Measurements from ENCODE around the gene MOB3A. TPM values are rescaled to one million over a fixed set of nuclear protein-coding genes. Genes with fewer than 3 reads are reported as not detected.

MOB3A gene
- total RNA-seq, 8 experiments from 2014 or later: 7.2 to 16.3 (median 10.0) TPM

DNA sequence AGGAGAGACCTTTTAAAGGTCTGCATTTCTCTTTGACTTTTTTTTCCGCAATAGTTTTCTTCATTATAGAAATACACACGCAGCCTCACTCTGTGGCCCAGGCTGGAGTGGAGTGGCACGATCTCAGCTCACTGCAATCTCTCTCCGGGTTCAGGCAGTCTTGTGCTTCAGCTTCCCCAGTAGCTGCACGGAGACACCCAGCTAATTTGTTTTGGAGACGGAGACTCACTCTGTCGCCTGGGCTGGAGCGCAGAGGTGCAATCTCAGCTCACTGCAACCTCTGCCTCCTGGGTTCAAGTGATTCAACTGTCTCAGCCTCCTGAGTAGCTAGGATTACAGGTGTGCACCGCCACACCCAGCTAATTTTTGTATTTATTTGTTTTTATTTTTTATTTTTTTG lies 33.4 kb downstream of the MOB3A start:
- H3K4me1 ChIP-seq (replicated peaks in 1 of 2): peaks cover 41 to 50% of the 10 kb centered on the region in 2 donors
- ATAC-seq (replicated peaks in 6 of 8): no peak
- H3K4me3 ChIP-seq: no peak overlapping the region
- 76 to 100% (median 100%) methylated on average over 1 to 5 of the region's 9 CpGs; no CpG with 5 or more reads in 4 of the 10 experiments for WGBS, 10 experiments
- in situ Hi-C loops (cut with MboI; ENCODE audit: low pct_unique_long_range_greater_than_20kb in 2 of 9, low sequenced_read_pairs in 9 of 9, unreplicated experiment in 9 of 9): no loop called here
- no peak overlapping the region for H3K27ac ChIP-seq

DNA sequence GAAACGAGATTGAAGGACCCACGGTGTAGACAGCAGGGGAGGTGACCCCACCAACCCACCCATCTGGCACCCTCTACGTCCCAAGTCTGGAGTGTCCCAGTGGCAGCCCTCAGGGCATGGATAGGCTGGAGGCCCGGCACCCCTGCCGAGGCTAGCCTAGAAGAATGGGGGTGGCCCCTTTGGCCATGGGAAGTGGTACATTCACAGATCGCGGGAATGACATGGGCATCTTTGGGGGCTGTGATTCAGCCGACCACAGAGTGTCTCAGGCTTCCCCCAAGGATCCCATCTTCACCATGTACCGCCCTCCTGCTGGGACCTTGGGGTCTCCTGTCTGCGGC lies 33.8 kb downstream of the MOB3A start:
- H3K4me3 ChIP-seq: peak overlapping the region in 4 of 5 donors; percentile 47 to 75 (median 54)
- H3K27ac ChIP-seq: peak overlapping the region; percentile 91 to 99
- no peak for ATAC-seq (replicated peaks in 6 of 8)
- H3K4me1 ChIP-seq (replicated peaks in 1 of 2): peaks cover 41 to 50% of the 10 kb centered on the region in 2 donors
- 40 to 80% (median 65%) methylated on average over 2 to 3 of the region's 10 CpGs; no CpG with 5 or more reads in 7 of the 10 experiments for WGBS, 10 experiments
- in situ Hi-C loops (cut with MboI; ENCODE audit: low pct_unique_long_range_greater_than_20kb in 2 of 9, low sequenced_read_pairs in 9 of 9, unreplicated experiment in 9 of 9): no loop called here

DNA sequence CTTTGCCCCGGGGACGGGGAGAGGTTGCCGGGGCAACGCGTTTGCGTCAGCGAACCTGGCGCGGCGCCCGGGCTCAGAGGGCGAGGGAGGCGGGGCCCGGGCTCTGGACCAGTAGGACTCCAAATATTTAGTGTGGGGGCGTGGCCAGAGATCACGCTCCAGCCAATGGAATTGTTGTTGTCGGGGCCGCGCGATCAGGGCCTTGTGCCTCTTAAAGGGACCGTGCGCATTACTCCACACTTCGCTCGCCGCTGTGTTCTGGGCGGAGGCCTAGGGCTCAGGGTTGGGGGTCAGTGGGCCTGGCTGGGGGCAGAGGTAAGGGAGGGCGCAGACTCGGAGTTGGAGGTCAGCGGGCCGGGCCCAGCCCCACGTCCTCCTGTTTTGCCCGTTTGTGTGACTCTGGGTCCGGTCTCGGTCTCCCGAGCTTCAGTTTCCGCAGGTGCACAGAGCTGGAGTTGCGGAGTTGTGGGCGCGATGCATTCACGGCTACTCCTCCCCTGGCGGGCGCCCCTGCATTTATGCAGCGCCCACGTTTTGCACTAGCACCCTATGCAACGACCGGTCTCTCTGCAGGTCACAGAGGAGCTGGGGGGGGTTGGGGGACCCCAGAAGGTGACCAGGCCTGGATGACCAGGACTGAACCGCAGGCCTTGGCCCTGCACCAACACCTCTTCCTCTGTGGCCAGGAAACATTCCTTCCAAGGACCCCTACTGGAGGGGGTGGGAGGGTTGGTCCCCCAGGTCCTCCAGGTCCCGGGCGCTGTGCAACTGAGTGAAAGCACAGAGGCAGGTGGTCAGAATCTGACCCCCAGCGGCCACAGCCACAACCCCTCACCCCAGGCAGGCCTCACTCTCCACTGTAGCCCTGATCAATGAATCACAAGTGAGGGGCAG lies 34.4 kb downstream of the MOB3A start:
- peak; percentile 68 to 89 (median 76) for ATAC-seq (replicated peaks in 6 of 8)
- Histone ChIP-seq H3K4me1 (replicated peaks in 1 of 2) (peaks cover 44 to 50% of the 10 kb centered on the region in 2 donors), H3K27ac (peak overlapping the region; percentile 97 to 99), H3K4me3 (peak overlapping the region; percentile 47 to 75 (median 52))
- in situ Hi-C loops (cut with MboI; ENCODE audit: low pct_unique_long_range_greater_than_20kb in 2 of 9, low sequenced_read_pairs in 9 of 9, unreplicated experiment in 9 of 9): no loop called here
- WGBS, 10 experiments: 0 to 87% (median 2%) methylated on average over 1 to 10 of the region's 50 CpGs; no CpG with 5 or more reads in 6 of the 10 experiments

DNA sequence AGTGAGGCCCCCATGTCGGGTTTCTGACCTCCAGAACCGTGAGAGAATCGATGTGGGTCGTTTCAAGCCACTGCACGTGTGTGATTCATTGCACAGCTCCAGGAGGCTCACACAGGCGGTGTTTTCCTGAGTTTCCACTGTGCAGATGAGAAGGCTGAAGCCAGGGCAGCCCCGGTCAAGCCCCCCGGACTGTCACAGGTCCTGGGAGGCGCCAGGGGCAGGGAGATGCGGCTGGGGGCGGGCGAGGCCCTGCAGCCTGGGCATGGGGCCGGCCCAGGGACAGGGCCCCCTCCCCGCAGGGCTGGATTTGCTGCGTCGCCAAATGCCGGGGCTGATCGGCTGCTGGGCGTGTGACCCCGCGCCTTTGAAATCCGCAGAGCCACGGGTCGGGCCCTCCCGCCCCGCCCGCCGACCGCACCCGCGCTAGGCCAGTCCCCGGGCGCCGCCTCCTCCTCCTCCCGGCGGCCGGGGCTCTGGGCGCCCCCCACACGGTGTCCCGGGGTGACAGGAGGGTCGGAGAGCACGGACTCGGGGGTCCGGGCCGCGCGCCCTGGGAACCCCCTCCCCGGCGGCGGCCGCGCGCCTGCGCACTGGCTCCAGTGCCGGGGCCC lies 35.1 kb downstream of the MOB3A start:
- 0% methylated on average over 1 of the region's 55 CpGs; no CpG with 5 or more reads in 8 of the 10 experiments for WGBS, 10 experiments
- ATAC-seq (replicated peaks in 6 of 8): peak; percentile 56 to 67 (median 61)
- in situ Hi-C loops (cut with MboI; ENCODE audit: low pct_unique_long_range_greater_than_20kb in 2 of 9, low sequenced_read_pairs in 9 of 9, unreplicated experiment in 9 of 9): no loop called here
- H3K4me1 ChIP-seq (replicated peaks in 1 of 2): peaks cover 48 to 54% of the 10 kb centered on the region in 2 donors
- peak overlapping the region; percentile 97 to 99 for H3K27ac ChIP-seq
- H3K4me3 ChIP-seq: peak overlapping the region; percentile 47 to 75 (median 52)

DNA sequence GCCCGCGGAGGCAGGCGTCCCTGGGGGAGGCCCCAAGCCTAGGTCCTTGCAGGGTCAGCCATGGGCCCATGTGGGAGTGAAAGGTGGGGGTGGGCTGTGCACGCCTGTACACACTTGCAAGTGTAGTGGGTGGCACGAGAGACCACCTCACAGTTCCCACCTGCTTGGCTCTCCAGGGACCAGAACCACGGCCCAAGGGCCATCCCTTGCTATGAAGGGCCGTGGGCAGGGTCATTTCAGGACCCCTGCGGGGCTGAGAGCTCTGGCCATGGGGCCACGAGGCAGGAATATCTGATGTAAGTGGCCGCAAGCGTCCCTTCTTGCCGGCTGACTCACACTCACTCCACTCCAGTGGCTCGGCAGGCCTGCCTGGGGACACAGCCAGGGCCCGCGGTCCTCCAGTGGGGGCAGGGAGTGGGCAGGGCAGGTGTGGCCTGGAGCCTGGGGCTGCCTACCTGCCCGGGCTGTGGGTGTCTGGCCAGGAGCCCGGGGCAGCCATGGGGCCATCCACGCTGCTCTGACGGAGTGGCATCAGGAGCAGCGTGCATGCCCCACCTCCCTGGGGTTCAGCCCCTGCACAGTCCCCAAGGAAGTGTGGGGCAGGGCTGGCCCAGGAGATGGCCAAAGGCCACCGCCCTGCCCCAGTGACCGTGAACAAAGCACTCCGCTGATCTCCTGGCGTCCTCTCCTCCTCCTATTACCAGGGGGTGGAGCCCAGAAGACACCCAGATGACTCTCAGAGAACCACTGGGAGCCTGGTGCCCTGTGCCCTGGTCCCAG lies 36.5 kb downstream of the MOB3A start:
- Histone ChIP-seq H3K27ac (peak overlapping the region; percentile 97 to 99), H3K4me3 (peak overlapping the region in 1 of 5 donors; percentile 57)
- ATAC-seq (replicated peaks in 6 of 8): peak; percentile 9 to 56 (median 20)

DNA sequence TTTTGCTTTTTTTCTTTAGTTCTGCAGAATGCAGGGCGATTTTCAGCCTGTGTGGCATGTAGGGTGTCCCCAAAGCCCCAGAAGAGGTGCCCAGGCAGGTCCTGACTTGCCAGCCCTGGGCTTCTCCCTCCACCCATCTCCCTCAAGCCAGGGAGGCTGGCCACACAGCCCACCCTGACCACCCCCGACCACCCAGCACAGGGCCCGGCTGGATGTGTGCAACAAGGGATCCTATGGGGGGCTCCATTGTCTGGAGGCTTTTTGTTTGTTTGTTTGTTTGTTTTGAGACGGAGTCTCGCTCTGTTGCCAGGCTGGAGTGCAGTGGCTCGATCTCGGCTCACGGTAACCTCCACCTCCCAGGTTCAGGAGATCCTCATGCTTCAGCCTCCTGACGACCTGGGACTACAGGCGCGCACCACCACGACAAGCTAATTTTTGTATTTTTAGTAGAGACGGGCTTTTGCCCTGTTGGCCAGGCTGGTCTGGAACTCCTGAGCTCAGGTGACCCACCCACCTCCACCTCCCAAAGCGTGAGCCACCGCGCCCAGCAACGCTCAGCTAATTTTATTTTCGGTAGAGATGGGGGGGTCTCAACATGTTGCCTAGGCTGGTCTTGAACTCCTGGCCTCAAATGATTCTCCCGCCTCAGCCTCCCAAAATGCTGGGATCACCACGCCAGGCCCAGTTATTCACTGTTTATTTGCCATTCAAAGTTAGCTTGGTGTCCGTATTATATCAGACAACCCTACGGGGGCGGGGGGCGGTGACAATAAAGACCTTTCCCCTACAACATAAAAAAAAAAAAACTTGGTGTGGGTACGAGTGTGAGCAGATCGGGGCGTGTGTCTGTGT lies 37.3 kb downstream of the MOB3A start:
- peaks cover 44 to 46% of the 10 kb centered on the region in 2 donors for H3K4me1 ChIP-seq (replicated peaks in 1 of 2)
- 73 to 100% (median 92%) methylated on average over 1 to 13 of the region's 27 CpGs; no CpG with 5 or more reads in 2 of the 10 experiments for WGBS, 10 experiments
- peak overlapping the region; percentile 97 to 99 for H3K27ac ChIP-seq
- in situ Hi-C loops (cut with MboI; ENCODE audit: low pct_unique_long_range_greater_than_20kb in 2 of 9, low sequenced_read_pairs in 9 of 9, unreplicated experiment in 9 of 9): no loop called here
- no peak for ATAC-seq (replicated peaks in 6 of 8)
- no peak overlapping the region for H3K4me3 ChIP-seq

More for the DNA sequence above, 36.5 kb downstream of the MOB3A start:
- in situ Hi-C loops (cut with MboI; ENCODE audit: low pct_unique_long_range_greater_than_20kb in 2 of 9, low sequenced_read_pairs in 9 of 9, unreplicated experiment in 9 of 9): no loop called here
- H3K4me1 ChIP-seq (replicated peaks in 1 of 2): peaks cover 49 to 54% of the 10 kb centered on the region in 2 donors
- WGBS, 10 experiments: 10 to 100% (median 60%) methylated on average over 1 to 4 of the region's 24 CpGs; no CpG with 5 or more reads in 4 of the 10 experiments

DNA sequence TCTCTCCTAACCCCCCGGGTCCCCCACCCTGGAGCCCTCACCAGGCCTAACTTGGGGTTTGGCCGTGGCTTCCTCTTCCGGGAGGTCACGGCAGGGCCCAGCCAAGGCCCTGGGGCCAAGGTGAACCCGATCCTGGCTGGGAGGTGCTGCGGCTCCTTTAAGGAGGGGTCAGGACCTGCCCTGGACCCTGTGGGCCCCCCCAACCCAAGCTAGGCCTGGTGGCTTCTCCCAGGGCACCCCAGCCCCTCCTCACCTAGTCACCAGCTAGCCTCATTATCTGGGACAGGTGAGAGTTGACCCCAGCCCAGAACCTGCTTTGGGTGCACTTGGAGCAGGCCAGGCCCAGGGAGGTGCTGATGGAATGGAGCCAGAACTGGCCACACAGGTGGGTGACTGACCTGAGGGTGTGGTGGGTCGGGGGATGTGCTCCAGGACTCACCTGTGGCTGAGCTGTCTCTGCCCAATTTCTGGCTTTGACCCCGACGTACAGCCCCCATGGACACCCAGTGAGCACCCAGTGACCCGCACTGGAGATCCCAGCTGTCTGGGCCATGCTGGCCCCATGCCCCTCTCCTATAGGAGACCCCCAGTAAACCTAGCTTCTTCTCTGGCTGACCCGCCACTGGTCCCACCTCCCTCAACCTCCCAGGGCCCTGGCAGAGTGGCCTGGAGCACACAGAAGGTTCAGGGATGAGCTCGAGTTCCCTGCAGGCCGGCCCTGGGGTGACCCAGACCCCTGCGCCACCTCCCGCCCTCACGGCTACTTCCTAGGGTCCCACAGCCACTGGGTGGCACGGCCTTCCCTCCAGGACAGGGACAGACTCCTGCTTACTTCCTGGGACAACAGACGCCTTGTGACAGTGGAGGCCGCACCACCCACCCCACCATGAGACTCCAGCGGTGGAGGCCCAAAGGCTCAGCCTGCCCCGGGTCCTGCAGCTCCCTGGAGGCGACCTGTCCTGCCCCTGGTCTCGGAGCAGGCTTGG lies 38.3 kb downstream of the MOB3A start:
- in situ Hi-C loops (cut with MboI; ENCODE audit: low pct_unique_long_range_greater_than_20kb in 2 of 9, low sequenced_read_pairs in 9 of 9, unreplicated experiment in 9 of 9): no loop called here
- ATAC-seq (replicated peaks in 6 of 8): no peak
- Histone ChIP-seq H3K27ac (peak overlapping the region; percentile 97 to 99), H3K4me3 (no peak overlapping the region), H3K4me1 (replicated peaks in 1 of 2) (peaks cover 43 to 44% of the 10 kb centered on the region in 2 donors)
- 20 to 100% (median 88%) methylated on average over 1 to 4 of the region's 23 CpGs; no CpG with 5 or more reads in 4 of the 10 experiments for WGBS, 10 experiments

DNA sequence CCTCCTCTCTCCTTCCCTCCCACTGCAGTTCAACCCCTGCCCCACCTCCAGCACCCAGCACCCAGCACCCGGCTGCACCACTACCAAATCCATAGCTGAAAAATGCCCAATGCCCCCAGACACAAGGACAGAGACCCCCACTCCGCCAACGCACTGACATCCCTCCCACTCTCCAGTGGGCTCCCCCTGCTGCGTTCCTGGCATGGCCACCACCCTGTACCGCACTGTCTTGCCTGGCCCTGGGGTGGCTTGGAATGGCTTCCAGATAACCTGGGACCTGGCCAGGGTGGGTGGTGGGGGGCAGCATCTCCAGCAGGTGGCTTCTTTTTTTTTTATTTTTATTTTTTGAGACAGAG lies 39.3 kb downstream of the MOB3A start:
- 40 to 100% methylated on average over 1 to 2 of the region's 5 CpGs; no CpG with 5 or more reads in 8 of the 10 experiments for WGBS, 10 experiments
- peak overlapping the region in 1 of 2 donors; percentile 43 for H3K27ac ChIP-seq
- peaks cover 34 to 42% of the 10 kb centered on the region in 2 donors for H3K4me1 ChIP-seq (replicated peaks in 1 of 2)
- no peak for ATAC-seq (replicated peaks in 6 of 8)
- in situ Hi-C loops (cut with MboI; ENCODE audit: low pct_unique_long_range_greater_than_20kb in 2 of 9, low sequenced_read_pairs in 9 of 9, unreplicated experiment in 9 of 9): no loop called here
- H3K4me3 ChIP-seq: no peak overlapping the region

DNA sequence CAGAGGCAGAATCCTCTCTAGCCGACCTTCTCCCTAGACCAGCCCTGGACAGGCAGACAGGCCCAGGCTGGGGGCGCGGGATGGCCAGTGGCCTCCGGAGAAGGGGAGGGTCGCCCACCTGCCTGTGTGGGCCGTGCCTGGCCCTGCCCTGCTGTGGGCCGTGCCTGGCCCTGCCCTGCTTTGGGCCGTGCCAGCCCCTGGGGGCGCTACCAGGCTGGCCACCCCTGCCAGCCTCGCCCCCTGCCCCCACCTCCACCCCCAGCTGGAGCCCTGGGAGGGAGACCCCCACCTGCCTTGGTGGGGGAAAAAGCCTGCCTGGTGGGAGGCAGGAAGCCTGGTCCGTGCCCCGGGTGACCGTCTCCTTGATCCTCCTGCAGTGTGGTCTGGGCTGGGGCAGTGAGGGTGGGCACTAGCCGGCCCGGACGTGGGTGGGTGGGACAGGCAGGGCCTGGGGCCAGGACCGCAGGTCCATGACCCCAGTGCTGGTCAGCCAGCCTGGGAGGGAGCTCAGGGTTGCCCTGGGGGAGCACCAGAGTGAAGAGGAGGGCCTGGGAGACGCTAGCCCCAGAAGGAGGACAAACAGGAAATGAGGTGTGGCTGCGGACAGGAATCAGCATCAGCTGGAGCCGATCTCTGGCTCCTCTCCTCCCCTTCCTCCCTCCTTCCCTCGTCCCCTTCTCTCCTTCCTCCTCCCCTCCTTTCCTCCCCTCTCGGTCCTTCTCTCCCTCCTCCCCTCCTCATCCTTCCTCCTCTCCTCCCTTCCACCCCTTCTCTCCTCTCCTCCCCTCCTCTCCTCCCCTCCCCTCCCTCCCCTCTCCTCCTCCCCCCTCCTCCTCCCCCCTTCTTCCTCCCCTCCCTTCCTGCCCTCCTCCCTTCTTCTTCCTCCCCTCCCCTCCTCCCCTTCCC lies 39.9 kb downstream of the MOB3A start:
- peaks cover 34 to 47% of the 10 kb centered on the region in 2 donors for H3K4me1 ChIP-seq (replicated peaks in 1 of 2)
- ATAC-seq (replicated peaks in 6 of 8): peak in 3 of 8 experiments; percentile 21 to 34 (median 22)
- no peak overlapping the region for H3K4me3 ChIP-seq
- in situ Hi-C loops (cut with MboI; ENCODE audit: low pct_unique_long_range_greater_than_20kb in 2 of 9, low sequenced_read_pairs in 9 of 9, unreplicated experiment in 9 of 9): no loop called here
- H3K27ac ChIP-seq: peak overlapping the region; percentile 64 to 84
- 69 to 83% methylated on average over 1 to 5 of the region's 22 CpGs; no CpG with 5 or more reads in 8 of the 10 experiments for WGBS, 10 experiments

DNA sequence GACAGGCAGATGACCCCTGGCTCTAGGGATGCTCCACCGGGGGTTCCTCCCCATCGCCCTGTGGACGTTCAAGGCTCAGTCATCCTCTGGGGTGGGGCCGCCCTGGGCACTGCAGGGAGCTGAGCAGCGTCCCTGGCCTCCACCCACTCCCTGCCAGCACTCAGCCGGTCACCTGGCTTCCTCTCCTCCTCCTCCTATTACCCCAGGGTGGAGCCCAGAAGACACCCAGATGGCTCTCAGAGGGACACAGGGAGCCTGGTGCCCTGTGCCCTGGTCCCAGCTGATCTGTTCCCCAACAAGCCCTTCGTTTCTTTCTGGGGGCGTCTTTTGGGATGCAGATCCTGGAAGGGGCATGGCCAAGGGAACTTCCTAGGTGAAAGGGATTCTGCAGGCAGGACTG lies 41.4 kb downstream of the MOB3A start:
- H3K27ac ChIP-seq: no peak overlapping the region

More for the DNA sequence above, 41.4 kb downstream of the MOB3A start:
- no peak for ATAC-seq (replicated peaks in 6 of 8)
- in situ Hi-C loops (cut with MboI; ENCODE audit: low pct_unique_long_range_greater_than_20kb in 2 of 9, low sequenced_read_pairs in 9 of 9, unreplicated experiment in 9 of 9): no loop called here
- peaks cover 22 to 36% of the 10 kb centered on the region in 2 donors for H3K4me1 ChIP-seq (replicated peaks in 1 of 2)
- H3K4me3 ChIP-seq: no peak overlapping the region
- WGBS, 10 experiments: 10 to 100% (median 67%) methylated on average over 1 to 2 of the region's 8 CpGs; no CpG with 5 or more reads in 5 of the 10 experiments

Measured in motor neuron (in vitro differentiated cells).